ENCODE data around the gene TNNT1.

TNNT1 gene

DNA sequence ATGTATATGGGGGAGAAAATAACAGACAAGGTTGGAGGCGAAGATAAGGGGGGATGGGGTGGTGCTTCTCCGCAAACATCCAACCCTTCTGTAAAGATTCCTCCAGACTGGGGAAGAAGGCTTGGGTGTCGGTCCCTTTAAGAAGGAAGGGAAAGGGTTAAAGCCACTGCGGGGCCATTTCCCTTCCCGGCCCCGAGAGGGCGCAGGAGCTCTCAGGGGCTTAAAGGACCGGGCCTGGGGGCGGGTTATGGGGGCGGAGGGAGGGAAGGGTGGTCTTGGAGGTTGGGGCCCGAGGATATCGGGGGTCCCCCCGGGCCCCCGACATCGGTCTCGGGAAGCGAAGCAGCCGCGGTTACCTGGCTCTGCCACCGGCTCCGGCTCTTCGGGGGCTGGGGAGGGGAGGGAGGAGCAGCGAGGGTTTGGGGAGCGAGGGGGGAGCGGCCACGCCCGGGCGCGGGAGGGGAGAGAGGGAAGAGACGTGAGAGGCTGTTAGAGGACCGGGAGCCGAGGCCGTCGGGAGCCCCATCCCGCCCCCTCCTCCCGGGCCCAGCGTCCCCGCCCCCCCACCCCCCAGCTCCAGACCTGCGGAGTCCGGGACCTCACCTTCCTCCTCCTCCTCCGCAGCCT, 2.8 kb downstream of the TNNT1 start:
- DNase-seq = no peak

DNA sequence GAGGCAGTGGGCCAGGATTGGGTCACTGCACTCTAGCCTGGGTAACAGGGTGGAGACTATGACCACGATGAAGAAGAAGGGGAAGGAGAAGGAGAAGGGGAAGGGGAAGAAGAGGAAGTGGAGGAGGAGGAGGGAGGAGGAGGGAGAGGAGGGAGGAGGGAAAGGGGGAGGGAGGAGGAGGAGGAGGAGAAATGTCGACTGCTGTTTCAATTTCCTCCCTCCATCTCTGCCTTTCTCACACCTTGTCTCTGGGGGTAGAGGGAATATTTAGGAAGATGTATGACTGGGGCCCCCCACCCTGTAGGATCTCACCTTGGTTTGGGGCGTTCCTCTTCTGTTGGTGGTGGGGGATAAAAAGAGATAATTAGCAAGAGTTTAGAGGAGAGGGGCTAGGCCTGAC, 3.8 kb downstream of the TNNT1 start:
- no peak for DNase-seq

DNA sequence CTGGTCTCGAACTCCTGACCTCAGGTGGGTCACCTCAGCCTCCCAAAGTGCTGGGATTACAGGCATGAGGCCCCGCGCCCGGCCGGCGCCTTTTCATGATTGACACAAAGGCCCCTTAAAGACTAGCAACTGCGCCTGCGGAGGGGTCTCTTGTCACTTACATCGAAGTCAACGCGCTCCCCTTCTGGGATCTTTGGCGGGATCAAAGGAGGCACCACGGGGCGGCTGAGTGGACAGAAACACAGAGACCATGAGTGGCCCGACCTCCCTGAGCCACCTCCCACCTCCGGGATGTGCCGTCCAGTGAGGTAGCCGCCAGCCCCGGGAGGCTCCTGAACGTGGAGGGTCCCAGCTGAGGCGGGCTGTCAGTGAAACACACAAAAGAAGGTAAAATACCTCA, 7.3 kb downstream of the TNNT1 start:
- no peak for DNase-seq

DNA sequence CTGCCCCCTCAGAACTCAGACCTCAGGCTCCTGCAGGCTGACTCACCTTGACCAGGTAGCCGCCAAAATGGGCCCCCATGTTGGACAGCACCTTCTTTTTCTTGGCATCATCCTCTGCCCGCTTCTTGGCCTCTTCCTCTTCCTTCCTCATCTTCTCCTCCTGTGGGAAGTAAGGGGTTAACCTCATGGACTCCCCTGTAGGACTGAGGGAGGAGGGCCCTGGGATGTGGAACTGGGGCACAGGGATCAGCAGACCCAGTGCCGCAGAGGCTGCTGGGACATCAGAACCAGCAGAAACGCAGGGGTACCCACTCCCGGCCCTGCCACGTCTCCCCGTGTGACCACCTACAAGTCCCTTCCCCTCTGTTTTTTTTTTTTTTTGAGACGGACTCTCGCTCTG, 11.1 kb downstream of the TNNT1 start:
- DNase-seq = peak in 5 of 58 donors; percentile 2 to 13 (median 4)

DNA sequence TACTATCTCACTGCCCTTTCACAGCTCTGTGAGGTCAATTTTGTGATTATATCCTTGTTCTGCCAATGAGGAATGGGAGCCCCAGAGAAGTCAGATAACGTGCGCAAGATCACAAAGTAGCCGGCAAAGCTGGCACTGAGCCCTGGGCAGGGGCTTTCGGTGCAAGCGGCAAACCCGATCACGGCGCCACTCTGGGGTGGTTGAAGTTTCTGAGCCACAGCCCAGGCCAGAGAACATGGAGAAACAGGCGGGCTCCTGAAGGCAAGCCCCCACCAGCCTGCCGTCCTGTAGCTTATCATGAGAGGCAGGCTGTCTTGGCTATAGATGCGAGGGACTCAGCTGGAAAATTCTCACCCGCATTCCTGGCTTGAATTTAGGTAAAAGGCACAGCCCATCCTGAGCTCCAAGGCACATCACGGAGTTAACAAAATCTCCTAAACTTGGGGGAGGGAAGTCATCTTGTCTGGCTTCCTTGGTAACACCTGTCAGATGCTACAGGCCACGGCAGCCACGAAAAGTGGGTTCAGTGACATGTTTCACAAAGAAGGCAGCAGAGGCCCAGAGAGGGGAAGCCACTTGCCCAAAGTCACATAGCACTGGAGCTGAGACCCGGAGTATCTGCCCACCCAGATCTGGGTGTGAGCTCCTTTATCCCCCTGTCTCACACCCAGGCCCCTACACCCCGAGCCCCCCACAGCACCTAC, 12.5 kb downstream of the TNNT1 start:
- DNase-seq = no peak

DNA sequence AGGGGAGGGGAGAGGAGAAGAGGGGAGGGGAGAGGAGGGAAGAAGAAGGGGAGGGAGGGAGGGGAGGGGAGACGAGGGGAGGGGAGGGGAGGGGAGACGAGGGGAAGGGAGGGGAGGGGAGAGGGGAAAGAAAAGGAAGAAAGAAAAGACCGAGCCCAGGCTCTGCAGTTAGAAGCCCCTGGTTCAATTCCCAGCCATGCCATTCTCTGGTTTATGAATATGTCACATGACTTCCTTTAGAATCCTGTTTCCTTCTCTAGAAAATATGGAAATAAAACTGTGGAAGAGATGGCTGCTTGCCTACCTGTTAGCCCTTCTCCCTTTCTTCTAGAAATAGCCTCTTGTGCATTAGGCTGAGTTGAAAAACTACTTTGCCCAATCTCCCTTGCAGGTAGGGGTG, 14.3 kb downstream of the TNNT1 start:
- DNase-seq = no peak

DNA sequence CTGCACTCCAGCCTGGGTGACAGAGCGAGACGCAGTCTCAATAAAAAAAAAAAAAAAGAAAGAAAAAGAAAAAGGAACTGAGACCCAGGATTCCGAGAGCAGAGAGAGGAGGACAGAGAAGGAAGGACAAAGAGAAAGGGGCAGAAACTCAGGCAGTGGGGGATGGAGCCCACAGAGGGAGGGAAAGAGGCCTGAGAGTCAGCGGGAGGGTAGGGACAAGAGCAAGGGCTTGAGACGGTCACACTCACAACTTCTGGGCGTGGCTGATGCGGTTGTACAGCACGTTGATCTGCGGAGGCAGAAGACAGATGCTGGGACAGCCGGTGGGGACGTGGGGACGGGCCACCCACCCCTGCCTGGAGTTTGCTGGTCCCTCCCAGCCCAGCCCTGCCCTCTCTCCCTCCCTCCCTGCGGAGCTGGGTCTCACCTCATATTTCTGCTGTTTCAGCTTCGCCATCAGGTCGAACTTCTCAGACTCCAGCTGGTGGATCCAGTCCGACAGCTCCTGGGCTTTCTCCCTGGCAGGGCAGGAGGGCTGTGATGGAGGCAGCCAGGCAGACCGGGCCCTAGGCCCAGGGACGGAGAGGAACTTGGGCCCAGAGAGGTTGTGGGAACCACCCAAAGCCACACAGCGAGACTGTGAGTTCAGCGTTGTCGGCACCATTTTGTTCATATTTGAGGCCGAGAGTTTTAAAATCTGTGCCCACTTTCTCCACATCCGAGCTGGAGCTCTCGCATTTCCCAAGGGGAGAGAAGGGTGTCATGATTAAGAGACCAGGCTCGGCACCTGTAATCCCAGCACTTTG, 15.2 kb downstream of the TNNT1 start:
- no peak for DNase-seq

DNA sequence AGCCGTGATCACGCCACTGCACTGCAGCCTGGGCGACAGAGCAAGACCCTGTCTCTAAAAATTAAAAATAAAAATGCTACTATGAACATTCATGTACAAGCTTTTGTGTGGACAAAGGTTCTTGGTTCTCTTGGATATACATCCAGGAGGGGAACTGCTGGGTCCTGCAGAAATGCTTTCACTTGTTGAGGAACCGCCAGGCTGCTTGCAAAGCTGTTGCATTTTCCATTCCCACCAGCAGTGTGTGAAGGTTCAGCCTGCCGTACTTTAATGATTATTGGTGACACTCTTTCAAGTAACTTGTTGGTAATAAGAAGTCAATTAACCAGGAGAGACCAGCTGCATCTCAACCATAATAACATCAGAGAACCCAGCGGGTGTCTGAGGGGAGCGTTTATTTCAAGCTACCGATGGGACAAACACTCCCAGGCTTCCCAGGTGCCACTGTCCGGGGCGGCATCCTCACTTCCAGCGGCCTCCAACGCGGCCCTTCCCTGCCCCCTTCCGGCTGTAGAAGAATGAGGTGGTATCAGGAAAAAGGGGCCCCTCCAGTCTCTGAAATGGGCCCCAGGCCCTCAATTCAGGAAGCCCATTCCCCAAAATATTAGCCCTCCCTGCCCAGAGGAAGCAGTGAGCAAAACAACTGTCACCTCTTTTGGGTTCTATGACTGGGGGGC, 16.4 kb downstream of the TNNT1 start:
- no peak for DNase-seq

DNA sequence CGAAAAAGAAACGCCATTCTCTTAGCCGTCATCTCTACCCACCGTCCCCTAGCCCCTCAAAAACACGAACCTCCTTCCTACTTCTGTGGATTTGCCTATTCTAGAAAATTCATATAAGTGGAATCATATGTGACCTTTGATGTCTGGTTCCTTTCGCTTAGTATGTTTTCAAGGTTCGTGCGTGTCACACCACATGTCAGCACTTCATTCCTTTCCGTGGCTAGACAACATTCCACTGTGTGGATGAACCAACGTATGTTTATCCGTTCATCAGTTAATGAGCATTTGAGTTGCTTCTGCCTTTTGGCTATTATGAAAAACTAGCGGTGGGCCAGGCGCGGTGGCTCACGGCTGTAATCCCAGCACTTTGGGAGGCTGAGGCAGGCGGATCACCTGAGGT, 17.6 kb downstream of the TNNT1 start:
- DNase-seq = no peak

DNA sequence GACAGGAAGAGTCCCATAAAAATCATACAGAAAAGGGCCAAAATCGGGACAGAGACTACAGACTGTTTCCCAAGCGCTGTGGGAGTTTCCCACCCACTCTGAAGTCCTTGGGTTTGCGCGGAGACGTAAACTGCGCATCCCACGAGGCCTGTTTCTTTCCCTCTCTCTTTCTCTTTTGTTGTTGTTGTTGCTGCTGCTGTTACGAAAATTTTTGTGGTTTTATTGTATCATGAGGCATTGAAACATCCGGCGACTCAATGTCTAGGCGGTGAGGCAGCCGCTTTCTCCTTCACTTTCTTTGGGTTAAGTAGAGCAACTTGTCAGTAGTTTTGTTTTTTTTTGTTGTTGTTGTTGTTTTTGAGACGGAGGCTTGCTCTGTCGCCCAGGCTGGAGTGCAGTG, 30.0 kb downstream of the TNNT1 start:
- DNase-seq = no peak

DNA sequence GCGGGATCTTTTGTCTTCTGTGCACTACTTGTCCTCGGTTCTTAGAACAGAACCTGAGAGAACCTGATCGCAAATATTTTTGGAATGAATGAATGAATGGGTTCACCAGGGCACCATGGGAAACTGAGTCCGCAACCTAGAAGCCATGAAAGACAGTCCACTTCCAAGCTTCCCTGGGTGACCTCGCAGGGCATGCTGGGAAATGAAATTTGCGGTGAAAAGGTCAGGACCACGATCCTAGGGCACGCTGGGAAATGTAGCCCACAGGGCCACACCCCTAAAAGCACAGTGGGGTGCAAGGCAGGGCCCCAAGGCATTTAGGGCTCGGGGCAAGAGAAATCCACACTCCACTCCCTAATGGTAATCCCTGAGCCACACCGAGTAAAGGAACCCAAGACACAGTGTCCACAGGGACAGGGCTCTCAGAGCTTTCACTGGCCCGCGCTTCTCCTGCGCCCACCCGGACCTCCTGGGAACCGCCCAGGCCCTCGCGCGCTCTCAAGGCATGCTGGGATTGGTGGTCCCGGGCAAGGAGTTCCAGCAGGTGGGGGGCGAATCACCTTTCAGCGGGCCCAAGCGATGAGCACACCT, 30.5 kb downstream of the TNNT1 start:
- peak in 57 of 58 donors; percentile 7 to 87 (median 61) for DNase-seq

DNA sequence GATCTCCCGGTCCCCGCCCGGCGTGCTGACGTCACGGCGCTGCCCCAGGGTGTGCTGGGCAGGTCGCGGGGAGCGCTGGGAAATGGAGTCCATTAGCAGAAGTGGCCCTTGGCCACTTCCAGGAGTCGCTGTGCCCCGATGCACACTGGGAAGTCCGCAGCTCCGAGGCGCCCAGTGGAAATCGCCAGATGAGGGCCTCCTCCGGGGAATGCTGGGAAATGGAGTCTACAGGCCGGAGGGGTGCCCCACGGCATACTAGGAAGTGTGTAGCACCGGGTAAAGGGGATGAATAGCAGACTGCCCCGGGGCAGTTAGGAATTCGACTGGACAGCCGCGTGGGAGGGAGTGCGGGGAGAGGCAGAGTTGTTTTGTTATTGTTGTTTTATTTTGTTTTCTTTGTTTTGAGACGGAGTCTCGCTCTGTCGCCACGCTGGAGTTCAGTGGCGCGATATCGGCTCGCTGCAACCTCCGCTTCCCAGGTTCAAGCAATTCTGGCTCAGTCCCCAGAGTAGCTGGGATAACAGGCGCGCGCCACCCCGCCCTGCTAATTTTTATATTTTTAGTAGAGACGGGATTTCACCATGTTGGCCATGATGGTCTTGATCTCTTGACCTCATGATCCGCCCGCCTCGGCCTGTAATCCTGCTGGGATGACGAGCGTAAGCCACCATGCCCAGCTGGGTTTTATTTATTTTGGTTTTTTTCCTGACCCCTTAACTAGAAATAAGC, 31.2 kb downstream of the TNNT1 start:
- DNase-seq = peak; percentile 81 to 100 (median 99)

DNA sequence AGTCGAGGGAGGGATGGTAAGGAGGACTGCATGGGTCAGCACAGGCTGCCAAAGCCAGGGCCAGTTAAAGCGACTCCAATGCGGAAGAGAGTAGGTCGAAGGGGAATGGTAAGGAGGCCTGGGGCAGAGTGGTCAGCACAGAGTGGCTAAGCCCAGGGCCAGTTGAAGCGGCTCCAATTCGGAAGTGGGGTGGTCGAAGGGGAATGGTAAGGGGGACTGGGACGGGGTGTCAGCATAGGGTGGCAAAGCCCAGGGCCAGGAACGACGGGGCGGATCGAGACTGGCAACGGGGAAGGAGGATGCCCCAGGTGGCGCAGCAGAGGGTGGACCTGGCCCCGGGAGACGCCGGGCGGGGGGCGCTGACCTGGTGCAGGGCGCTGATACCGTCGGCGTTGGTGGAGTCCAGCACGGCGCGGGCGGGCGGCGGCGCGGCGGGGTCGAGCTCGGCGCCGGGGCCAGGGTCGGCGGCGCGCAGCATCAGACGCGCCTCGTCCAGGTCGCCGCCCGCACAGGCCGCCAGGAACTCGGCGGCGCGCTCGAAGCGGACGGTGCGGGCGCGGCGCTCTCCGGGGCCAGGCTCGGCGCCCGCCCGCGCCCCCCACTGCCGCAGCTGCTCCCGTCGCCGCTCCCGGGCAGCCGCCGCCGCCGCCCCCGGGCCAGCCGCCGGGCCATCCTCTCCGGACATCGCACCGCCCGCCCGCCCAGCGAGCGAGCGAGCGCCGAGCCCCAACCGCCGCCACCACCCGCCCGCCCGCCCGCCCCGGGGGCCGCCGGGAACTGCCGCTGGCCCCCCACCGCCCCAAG, 31.9 kb downstream of the TNNT1 start, which contains the start of gene PPP1R12C:
Gene PPP1R12C (minus strand): TSS at position 779 of the 804 bp plus-strand sequence. CDS start 94 bp downstream, at position 685.
- peak in 8 of 58 donors; percentile 18 to 46 (median 32) for DNase-seq

DNA sequence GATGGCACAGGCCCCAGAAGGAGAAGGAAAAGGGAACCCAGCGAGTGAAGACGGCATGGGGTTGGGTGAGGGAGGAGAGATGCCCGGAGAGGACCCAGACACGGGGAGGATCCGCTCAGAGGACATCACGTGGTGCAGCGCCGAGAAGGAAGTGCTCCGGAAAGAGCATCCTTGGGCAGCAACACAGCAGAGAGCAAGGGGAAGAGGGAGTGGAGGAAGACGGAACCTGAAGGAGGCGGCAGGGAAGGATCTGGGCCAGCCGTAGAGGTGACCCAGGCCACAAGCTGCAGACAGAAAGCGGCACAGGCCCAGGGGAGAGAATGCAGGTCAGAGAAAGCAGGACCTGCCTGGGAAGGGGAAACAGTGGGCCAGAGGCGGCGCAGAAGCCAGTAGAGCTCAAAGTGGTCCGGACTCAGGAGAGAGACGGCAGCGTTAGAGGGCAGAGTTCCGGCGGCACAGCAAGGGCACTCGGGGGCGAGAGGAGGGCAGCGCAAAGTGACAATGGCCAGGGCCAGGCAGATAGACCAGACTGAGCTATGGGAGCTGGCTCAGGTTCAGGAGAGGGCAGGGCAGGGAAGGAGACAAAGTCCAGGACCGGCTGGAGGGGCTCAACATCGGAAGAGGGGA, 32.7 kb downstream of the TNNT1 start:
- DNase-seq = peak in 56 of 58 donors; percentile 6 to 87 (median 58)

DNA sequence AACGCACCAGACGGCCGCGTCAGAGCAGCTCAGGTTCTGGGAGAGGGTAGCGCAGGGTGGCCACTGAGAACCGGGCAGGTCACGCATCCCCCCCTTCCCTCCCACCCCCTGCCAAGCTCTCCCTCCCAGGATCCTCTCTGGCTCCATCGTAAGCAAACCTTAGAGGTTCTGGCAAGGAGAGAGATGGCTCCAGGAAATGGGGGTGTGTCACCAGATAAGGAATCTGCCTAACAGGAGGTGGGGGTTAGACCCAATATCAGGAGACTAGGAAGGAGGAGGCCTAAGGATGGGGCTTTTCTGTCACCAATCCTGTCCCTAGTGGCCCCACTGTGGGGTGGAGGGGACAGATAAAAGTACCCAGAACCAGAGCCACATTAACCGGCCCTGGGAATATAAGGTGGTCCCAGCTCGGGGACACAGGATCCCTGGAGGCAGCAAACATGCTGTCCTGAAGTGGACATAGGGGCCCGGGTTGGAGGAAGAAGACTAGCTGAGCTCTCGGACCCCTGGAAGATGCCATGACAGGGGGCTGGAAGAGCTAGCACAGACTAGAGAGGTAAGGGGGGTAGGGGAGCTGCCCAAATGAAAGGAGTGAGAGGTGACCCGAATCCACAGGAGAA, 33.5 kb downstream of the TNNT1 start:
- DNase-seq = peak in 2 of 58 donors; percentile 26 to 31

DNA sequence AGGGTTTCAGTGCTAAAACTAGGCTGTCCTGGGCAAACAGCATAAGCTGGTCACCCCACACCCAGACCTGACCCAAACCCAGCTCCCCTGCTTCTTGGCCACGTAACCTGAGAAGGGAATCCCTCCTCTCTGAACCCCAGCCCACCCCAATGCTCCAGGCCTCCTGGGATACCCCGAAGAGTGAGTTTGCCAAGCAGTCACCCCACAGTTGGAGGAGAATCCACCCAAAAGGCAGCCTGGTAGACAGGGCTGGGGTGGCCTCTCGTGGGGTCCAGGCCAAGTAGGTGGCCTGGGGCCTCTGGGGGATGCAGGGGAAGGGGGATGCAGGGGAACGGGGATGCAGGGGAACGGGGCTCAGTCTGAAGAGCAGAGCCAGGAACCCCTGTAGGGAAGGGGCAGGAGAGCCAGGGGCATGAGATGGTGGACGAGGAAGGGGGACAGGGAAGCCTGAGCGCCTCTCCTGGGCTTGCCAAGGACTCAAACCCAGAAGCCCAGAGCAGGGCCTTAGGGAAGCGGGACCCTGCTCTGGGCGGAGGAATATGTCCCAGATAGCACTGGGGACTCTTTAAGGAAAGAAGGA, 34.4 kb downstream of the TNNT1 start:
- DNase-seq = no peak

DNA sequence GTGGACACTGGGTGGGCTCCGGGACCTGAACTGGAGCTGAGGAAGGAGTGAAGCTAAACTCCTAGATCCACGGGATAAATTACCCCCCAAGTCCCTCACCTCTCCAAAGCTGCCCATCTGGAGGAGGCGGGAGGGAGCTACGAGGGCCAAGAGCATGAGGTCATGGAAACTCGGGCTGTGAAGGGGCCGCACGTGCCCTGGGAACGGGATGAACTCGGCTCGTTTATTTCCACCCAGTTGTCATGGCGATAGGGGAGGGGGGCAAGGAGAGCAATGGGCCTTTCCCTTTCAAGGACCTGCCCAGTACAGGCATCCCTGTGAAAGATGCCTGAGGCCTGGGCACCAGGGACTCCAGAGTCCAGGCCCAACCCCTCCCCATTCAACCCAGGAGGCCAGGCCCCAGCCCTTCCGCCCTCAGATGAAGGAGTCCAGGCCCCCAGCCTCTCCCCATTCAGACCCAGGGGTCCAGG, 35.4 kb downstream of the TNNT1 start:
- peak in 48 of 58 donors; percentile 3 to 79 (median 36) for DNase-seq
